Omental fat pad (tissue), 4 donors: Measurements from ENCODE around the gene ATG5. TPM values are rescaled to one million over a fixed set of nuclear protein-coding genes. Genes with fewer than 3 reads are reported as not detected.

Source experiments
- ATAC-seq: fragments of 150-250 bp; one replicate; pipeline ENCODE4 v1.9.1; 2016; ENCODE audit warnings: mild to moderate bottlenecking, moderate library complexity; ENCODE audit not compliant: low FRiP score
- DNase-seq: peaks from one replicate; pipeline ENCODE4 v3.0.0-alpha.2; 2019; ENCODE audit warnings: low spot score
- CTCF ChIP-seq, 3 donors: fragments of 450-650 bp; IDR thresholded peaks; one replicate each; pipeline ENCODE4 v1.5.1; 2016 to 2017; ENCODE audit warnings: antibody characterized with exemption in 3 of 3, mild to moderate bottlenecking in 3 of 3, moderate library complexity in 2 of 3
- total RNA-seq, 4 donors: library from RNA; depleted of rRNA; stranded (reverse); fragments of >200 nt; gene quantifications; one replicate each; pipeline ENCODE4 v1.1.0, GENCODE V29; 2016

Gene ATG5
- total RNA-seq, 4 donors from 2014 or later: 27.8 to 40.0 (median 31.8) TPM

- ATAC-seq (no peak), DNase-seq (no peak)
- no peak for TF ChIP-seq CTCF (IDR thresholded peaks at IDR 0.05)
Measured at GRCh38 chr6:106177786-106178185, 147.8 kb downstream of the ATG5 start.

- ATAC-seq (no peak), DNase-seq (no peak)
- no peak for TF ChIP-seq CTCF (IDR thresholded peaks at IDR 0.05)
Measured at GRCh38 chr6:106173124-106173879, 152.3 kb downstream of the ATG5 start.

GRCh38 chr6:106170030-106170791 is 155.3 kb downstream of the ATG5 start:
- DNase-seq (no peak), ATAC-seq (no peak)
- TF ChIP-seq CTCF (IDR thresholded peaks at IDR 0.05): no peak

- TF ChIP-seq CTCF (IDR thresholded peaks at IDR 0.05): no peak
- no peak for ATAC-seq
- no peak for DNase-seq
Measured at GRCh38 chr6:106169517-106169916, 156.0 kb downstream of the ATG5 start.

- DNase-seq: no peak
- no peak for ATAC-seq
- no peak for TF ChIP-seq CTCF (IDR thresholded peaks at IDR 0.05)
Measured at GRCh38 chr6:106168097-106168888, 157.3 kb downstream of the ATG5 start.

GRCh38 chr6:106167096-106167814 is 158.3 kb downstream of the ATG5 start:
- TF ChIP-seq CTCF (IDR thresholded peaks at IDR 0.05): no peak
- DNase-seq (no peak), ATAC-seq (no peak)
